T1000 (cell line): ENCODE measurements around the gene APCDD1.

Experiments used
- DNase-seq: peaks from one replicate; lab custom pipeline; 2025; ENCODE audit warnings: mixed read lengths; lab: John Stamatoyannopoulos, UW

The APCDD1 gene

DNA sequence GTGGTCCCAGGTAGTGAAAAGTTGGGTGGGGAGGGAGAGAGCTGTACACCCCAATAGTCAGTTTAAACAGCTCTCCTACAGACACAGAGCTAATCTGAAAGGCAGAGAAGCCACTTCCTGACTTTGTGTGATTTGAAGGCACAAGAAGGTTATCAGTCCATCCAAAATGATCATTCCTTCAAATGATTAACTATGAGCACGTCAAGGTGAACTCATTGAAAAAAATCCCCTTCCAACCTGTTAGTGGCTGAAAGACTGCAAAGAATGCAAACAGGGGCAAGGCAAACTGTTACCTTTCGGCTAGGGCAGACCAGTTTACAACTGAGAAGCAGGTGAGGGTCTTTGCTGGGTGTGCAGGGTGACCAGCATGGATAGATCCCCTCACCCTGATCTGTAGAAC lies 22.8 kb upstream of the APCDD1 start:
- DNase-seq, result no peak

DNA sequence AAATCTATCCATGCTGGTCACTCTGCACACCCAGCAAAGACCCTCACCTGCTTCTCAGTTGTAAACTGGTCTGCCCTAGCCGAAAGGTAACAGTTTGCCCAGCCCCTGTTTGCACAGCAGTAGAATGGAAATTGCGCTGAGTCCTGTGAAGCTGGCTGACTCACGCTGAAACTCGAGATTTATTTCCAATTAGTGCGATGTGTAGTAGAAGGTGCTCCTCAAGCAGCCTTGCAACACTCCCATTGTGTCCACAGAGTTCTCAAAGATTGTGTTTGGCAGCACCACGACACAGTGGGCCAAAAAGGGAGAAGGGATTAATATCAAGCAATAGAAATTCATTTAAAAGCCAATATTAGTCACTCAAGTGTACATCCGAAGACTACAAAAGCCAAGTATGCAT lies 21.7 kb upstream of the APCDD1 start:
- no peak for DNase-seq

- DNase-seq, result no peak
Measured at GRCh38 chr18:10436160-10436559, 18.3 kb upstream of the APCDD1 start.

DNA sequence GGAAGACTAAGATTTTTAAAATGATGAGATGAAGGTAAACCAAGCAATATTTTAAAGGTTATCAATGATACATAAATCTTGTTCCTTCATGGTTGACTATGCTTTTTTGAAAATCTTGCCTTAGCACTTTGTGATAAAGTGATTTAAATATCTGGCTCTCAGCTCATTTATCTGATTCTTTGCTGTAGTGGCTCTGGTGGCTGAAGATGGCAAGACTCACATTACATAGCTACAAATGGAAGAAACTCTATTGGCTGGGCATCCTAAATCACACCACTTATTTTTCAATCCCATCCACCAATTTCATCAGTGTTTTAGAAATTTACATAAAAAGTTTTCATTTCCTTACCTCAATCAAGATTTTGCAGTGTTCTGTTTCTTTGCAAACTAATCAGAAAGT lies 16.6 kb upstream of the APCDD1 start:
- no peak for DNase-seq

- no peak for DNase-seq
Measured at GRCh38 chr18:10439898-10440297, 14.5 kb upstream of the APCDD1 start.

- no peak for DNase-seq
Measured at GRCh38 chr18:10440884-10441283, 13.6 kb upstream of the APCDD1 start.

- no peak for DNase-seq
Measured at GRCh38 chr18:10441472-10441871, 13.0 kb upstream of the APCDD1 start.

DNA sequence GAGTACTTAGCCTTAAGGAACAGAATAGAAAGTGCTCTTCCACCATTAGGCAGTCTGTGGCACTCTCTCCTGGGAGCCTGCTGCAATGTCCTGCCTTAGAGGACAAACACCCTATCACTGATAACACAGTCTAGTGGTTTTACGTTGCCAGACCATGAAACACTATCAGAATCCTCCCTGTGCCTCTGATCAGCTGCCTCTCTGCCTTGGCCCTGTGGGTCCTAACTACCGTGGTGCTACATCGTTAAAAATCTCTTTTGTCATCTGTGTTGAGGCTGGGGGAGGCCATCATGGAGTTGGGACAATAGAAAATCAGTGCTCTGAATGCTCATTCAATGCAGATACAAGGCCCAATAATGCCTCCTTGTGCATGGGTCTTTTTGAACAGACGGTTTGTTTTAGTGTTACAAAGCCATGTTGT lies 11.9 kb upstream of the APCDD1 start:
- no peak for DNase-seq

DNA sequence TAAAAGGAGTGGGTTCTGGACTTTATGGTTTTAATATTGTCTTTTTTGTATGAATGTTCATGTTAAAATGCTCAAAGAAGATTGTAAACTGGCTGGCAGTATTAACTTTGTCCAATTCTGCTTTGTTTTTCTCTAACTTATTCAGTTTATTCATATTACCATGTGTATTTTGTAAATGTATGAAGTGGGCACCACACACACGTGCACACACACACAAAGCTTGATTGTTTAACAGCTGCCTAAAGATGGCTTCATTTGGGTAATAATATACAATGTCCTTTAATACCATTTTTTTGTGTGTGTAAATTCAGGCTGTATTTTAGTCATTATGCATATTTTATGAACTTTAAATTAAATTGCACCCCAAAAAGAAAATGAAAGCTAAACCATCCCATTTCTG lies 11.4 kb upstream of the APCDD1 start:
- DNase-seq, result no peak

DNA sequence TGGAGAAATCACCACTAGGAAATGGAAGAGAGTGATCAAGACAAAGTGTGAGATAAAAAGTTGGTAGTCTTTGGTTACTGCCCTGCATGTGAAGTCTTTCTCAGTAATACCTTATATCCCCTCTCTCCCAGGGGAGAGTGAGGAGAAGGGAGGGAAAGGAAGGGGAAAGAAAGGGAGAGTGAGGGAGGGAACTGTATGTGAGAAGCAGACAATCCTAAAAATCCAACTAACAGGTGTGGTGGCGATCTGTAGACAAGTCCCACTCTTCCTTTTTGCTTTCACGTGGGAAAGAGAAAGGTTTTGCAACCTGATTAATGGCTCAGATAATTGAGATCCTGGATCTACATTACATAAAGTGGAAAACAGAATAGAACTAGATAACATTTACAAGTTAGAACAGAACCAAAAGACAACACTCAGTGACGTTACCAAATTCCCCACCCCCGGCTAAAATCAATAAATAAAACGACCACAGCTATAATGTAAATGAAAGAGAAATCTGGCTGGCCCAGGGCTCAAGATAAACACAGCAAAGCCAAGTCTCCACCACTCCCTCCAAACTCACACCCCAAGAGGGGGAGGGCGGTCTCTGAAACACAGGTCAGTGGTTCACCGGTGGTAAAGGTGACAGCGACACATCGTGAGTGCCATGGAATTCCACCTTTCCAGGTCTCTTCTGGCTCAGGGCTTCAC lies 10.0 kb upstream of the APCDD1 start:
- no peak for DNase-seq

DNA sequence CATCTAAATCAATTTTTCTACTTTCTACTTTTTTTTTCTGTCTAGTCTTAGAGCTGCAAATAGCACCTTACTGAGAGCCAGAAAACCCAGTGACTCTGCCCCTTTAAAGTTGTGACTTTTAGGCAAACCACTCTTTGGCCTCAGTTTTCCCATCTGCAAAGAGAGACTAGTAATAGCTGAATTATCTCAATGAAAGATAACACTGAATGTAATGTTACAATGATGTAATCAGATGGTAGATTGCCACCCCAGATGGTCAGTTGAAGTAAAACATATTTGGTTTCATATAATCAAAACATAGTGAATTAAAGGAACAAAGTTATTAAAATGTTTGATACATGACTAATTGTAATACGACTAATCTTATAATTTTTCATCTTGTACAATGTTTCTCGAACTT lies 5.0 kb upstream of the APCDD1 start:
- no peak for DNase-seq

DNA sequence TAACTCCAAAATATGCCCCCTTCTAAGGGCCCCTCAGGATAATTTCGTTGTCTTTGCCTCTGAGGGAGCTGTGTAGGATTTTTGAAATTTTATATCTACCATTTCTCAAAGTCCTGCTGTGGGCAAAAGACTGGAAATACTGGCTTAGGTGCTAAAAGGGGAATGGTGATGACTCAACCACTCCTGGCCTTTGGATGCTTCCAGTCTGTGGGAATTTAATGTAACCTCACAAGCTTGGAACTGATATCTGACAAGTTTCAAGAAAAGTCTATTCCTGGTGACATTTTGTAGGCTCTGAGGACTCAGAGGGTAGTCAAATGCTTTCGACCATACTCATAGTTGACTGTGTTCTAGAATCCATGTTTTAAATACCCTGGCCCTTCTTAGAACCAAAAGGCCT lies 3.4 kb upstream of the APCDD1 start:
- DNase-seq, result no peak

DNA sequence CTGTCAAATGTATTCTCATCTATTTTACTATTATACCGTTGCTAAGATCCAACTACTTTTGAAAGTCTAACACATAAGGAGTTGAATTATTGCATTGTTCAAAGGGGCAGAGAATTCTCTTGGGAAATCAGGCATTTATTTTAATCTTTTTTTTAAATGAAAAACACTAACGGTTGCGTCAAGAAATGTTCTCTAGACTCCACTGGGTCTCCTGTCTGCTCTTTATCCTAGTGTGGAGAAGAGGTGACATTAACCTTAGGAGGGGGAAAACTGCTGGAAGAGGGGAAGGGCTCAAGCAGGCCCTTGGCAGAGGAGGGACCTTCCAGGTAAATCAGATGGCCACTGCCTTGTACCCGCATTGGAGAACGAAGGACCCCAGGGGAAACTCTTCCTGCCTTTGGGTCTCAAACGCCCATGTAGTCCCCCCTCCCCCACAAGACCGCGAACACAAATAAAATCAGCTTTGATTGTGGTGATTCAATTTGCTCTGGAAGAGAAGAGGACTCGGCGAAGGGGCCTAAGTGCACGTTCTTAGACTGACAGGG lies 1.1 kb upstream of the APCDD1 start:
- DNase-seq, result no peak

GRCh38 chr18:10454681-10455557 lies 484 bp downstream of the APCDD1 start:
- no peak for DNase-seq

- no peak for DNase-seq
Measured at GRCh38 chr18:10455726-10456453, 1.5 kb downstream of the APCDD1 start.

DNA sequence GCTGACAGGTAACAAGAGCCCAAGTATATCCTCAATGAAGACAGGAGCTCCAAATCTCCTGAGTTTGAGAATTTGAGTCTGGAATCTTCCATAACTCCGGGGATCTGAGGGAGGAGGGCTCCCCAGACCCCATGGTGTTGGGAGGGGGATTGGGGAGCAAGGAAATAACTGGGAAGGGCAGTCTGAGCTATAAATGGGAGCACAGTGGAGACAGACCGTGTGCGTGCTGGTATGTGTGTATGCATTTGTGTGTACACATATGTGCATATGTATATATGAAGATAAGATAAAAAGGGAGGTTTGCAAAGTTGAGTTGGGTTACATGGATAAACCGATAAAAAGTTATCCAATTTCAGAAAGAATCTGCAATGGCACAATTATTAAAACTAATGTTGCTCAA lies 2.3 kb downstream of the APCDD1 start:
- no peak for DNase-seq

DNA sequence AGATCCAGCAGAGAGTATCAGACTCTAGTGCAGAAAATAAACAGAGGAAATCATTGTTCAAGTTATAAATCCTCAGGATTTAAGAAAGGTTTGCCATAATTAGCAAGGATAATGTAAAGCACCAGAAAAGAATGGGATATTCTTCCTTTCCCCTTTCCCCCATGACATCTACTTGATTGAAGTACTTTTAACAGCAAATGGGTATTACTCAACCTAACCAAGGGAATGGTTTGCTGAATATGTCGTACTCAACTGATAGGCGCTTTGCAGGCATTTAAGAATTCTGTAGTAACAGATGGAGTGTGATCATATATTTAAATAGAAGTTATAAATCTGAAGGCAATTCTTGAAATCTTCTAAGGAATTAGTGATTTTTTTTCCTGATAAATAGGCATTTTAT lies 2.7 kb downstream of the APCDD1 start:
- no peak for DNase-seq

DNA sequence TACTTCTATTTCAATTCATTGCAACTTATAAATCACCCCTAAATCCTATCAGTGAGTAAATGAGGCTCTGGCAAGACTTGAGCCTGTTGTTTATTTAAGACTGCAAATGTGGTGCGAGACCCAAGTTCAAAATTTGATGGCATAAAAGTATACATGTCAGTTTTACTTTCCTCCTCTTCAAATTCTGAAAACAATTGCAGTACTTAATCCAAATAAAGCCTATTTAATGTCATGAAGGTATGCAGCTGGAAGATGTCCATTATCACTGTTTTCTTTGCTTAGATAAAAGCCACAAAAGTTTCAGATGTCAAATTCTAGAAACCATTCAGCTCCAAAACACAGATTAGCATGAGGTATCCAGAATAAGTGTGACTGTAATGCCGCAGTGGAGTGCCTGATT lies 3.3 kb downstream of the APCDD1 start:
- no peak for DNase-seq

- DNase-seq, result no peak
Measured at GRCh38 chr18:10458691-10459090, 4.3 kb downstream of the APCDD1 start.

DNA sequence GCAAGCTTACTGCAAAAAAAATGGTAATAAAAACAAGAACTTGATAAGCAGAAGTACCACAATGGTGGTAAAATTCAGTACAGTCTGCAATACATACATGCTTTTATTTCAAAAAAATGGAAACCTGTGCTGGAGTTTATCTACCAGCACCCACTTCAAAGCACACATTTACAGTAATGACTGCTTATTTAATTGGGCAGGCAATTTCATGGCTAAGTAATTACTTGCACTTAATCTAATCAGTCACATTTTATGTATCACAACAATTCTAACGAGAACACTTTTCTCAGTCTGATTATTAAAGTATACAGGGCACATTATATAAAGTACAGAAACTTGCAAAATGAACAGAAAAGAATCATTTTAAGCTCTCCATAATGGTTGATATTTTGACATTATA lies 5.2 kb downstream of the APCDD1 start:
- no peak for DNase-seq

DNA sequence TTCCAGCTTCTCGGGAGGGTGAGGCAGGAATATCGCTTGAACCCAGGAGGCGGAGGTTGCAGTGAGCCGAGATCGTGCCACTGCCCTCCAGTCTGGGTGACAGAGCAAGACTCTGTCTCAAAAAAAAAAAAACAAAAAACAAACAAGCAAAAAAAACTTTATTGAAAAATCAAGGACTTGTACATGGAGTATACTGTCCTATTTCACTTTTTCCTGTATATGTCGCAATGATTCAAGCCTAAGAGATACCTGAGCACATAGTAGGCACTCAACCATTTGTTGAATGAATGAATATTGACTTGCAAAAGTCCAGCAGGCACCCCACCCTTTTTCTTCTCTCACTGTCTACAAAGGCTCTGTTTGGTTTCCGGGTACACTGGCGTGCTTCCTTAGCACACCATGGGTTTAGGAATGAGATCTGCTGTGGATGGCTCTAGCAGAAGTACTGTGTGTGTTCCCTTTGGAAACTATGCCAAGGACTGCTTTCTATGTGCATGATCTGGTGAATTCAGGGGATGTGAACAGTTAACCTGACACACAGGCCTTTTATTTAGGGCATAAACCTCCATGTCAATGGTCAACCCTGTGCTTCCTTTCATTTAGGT lies 6.1 kb downstream of the APCDD1 start:
- no peak for DNase-seq

DNA sequence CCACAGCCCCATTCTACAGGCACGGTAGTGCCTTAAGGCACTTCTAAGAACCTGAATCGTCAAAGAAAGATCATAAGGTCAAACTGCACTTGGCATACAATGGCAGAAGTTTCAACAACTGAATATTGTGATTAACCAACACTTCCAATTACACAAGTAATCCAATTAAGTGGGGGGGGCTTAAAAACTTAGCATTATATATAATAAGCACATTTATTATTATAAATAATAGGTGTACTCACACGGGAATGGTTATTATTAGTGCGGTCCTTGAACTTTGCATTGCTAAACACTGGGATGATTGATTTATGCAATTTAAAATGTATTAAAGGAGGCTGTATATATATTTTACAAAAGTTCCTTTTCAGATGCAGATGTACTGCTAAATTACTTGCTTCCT lies 7.6 kb downstream of the APCDD1 start:
- DNase-seq, result no peak
